H1 (cell line): ENCODE data around the gene CBR3. TPM values are rescaled to one million over a fixed set of nuclear protein-coding genes. Genes with fewer than 3 reads are reported as not detected.

Experiments used
- CTCF ChIA-PET: fragments of 300-600 bp; sonication (Branson Sonifier 250); formaldehyde crosslinking; loops from one replicate; lab custom pipeline; 2021; ENCODE audit not compliant: partially characterized antibody; lab: Charles Lee
- POLR2A ChIA-PET: fragments of 300-600 bp; sonication (Branson Sonifier 250); formaldehyde crosslinking; loops from one replicate; lab custom pipeline; 2021; ENCODE audit warnings: inconsistent platforms; ENCODE audit not compliant: partially characterized antibody; lab: Charles Lee
- DNase-seq, 2 experiments: peaks; one replicate each; pipeline versions ENCODE4 v3.0.0 to v3.0.0-alpha.2; 2010 to 2022; ENCODE audit warnings: low spot score in 2 of 2, low read depth in 1 of 2, mixed read lengths in 1 of 2
- FAIRE-seq: peaks from 2 replicates; lab custom pipeline; 2011; peaks lifted over from hg19 to GRCh38; lab: Jason Lieb, UNC
- H2AFZ ChIP-seq: 2 replicates; pipeline ENCODE4 v1.8.1; 2012; ENCODE audit warnings: low read length, inconsistent platforms
- H2AK5ac ChIP-seq: 2 replicates; pipeline ENCODE4 v1.6.1; 2013; ENCODE audit warnings: low read depth, low read length
- H2BK120ac ChIP-seq: replicated peaks from 2 replicates; pipeline ENCODE3; 2013; ENCODE audit warnings: low read depth, low read length, inconsistent platforms
- H2BK12ac ChIP-seq: 2 replicates; pipeline ENCODE4 v1.6.1; 2013; ENCODE audit warnings: low read depth, low read length
- H2BK15ac ChIP-seq: 2 replicates; pipeline ENCODE4 v1.6.1; 2013; ENCODE audit warnings: low read length
- H2BK20ac ChIP-seq: 2 replicates; pipeline ENCODE4 v1.6.1; 2013; ENCODE audit warnings: low read length
- H2BK5ac ChIP-seq: 2 replicates; pipeline ENCODE4 v1.6.1; 2013; ENCODE audit warnings: low read depth, low read length
- H3K14ac ChIP-seq: 2 replicates; pipeline ENCODE4 v1.6.1; 2013; ENCODE audit warnings: inconsistent platforms; ENCODE audit not compliant: insufficient read length
- H3K18ac ChIP-seq: 2 replicates; pipeline ENCODE4 v1.6.1; 2013; ENCODE audit warnings: low read length; ENCODE audit errors: extremely low read depth
- H3K23ac ChIP-seq: 2 replicates; pipeline ENCODE4 v1.6.1; 2013; ENCODE audit warnings: inconsistent platforms; ENCODE audit not compliant: insufficient read length
- H3K23me2 ChIP-seq: 2 replicates; pipeline ENCODE4 v1.6.1; 2013; ENCODE audit warnings: low read depth, low read length
- H3K27ac ChIP-seq: 2 replicates; pipeline ENCODE4 v1.6.1; 2011; ENCODE audit warnings: low read depth, low read length, inconsistent platforms
- H3K27me3 ChIP-seq, 4 experiments: replicated peaks in 1 of 4; 1 replicate in 1 of 4; 2 replicates in 3 of 4; pipeline versions ENCODE4 v1.6.1 to v1.8.1; 2011 to 2013; ENCODE audit warnings: low read length in 3 of 4, mild to moderate bottlenecking in 3 of 4, inconsistent platforms in 2 of 4, mixed read lengths in 2 of 4, moderate library complexity in 1 of 4; ENCODE audit not compliant: control insufficient read depth in 3 of 4, insufficient read depth in 3 of 4; ENCODE audit errors: extremely low read depth in 1 of 4
- H3K36me3 ChIP-seq, 4 experiments: 2 replicates each; pipeline versions ENCODE4 v1.6.1 to v1.8.1; 2011 to 2013; ENCODE audit warnings: mild to moderate bottlenecking in 4 of 4, low read length in 3 of 4, moderate library complexity in 2 of 4, control low read depth in 1 of 4, inconsistent platforms in 1 of 4; ENCODE audit not compliant: insufficient read depth in 4 of 4, control insufficient read depth in 2 of 4
- H3K4ac ChIP-seq: replicated peaks from 2 replicates; pipeline ENCODE3; 2013; ENCODE audit warnings: low read length, low read depth, mixed read lengths, inconsistent platforms; ENCODE audit not compliant: insufficient read length
- H3K4me1 ChIP-seq, 4 experiments: replicated peaks in 1 of 4; 1 replicate in 1 of 4; 2 replicates in 3 of 4; pipeline versions ENCODE4 v1.6.1 to v1.8.1; 2011 to 2013; ENCODE audit warnings: low read length in 3 of 4, inconsistent platforms in 2 of 4, mixed read lengths in 1 of 4; ENCODE audit not compliant: insufficient read depth in 4 of 4, control insufficient read depth in 3 of 4
- H3K4me2 ChIP-seq, 2 experiments: 2 replicates each; pipeline versions ENCODE4 v1.6.1 to v1.8.1; 2011 to 2013; ENCODE audit warnings: low read depth in 2 of 2, low read length in 2 of 2, control low read depth in 1 of 2, inconsistent platforms in 1 of 2, mild to moderate bottlenecking in 1 of 2; ENCODE audit not compliant: insufficient read depth in 1 of 2
- H3K4me3 ChIP-seq, 4 experiments: fragments of 200-600, 300-600 bp in 1 of 4; sonication (generic), shearing (Covaris generic), sonication (Bioruptor Twin) in 1 of 4; 2 replicates each; pipeline versions ENCODE4 v1.5.1 to v1.8.1; 2011 to 2016; ENCODE audit warnings: low read length in 4 of 4, low read depth in 3 of 4, control low read depth in 2 of 4, inconsistent platforms in 2 of 4, mild to moderate bottlenecking in 2 of 4, mixed read lengths in 1 of 4, moderate library complexity in 1 of 4; ENCODE audit not compliant: insufficient read depth in 2 of 4; ENCODE audit errors: extremely low read depth in 1 of 4
- H3K56ac ChIP-seq: replicated peaks from 2 replicates; pipeline ENCODE3; 2013; ENCODE audit warnings: low read depth, mild to moderate bottlenecking, mixed read lengths, low read length, inconsistent platforms; ENCODE audit not compliant: insufficient read length
- H3K79me1 ChIP-seq: 2 replicates; pipeline ENCODE4 v1.6.1; 2013; ENCODE audit warnings: low read depth, low read length, control low read depth
- H3K79me2 ChIP-seq, 2 experiments: 2 replicates each; pipeline versions ENCODE4 v1.6.1 to v1.8.1; 2012 to 2013; ENCODE audit warnings: low read length in 2 of 2, mild to moderate bottlenecking in 2 of 2, inconsistent platforms in 1 of 2; ENCODE audit not compliant: insufficient read depth in 2 of 2, control insufficient read depth in 1 of 2
- H3K9ac ChIP-seq, 4 experiments: replicated peaks in 1 of 4; 1 replicate in 1 of 4; 2 replicates in 3 of 4; pipeline versions ENCODE4 v1.6.1 to v1.8.1; 2011 to 2013; ENCODE audit warnings: low read depth in 3 of 4, low read length in 3 of 4, control low read depth in 2 of 4, mild to moderate bottlenecking in 2 of 4, moderate library complexity in 2 of 4, inconsistent platforms in 1 of 4; ENCODE audit errors: extremely low read depth in 1 of 4
- H3K9me3 ChIP-seq, 2 experiments: 2 replicates each; pipeline versions ENCODE4 v1.6.1 to v1.8.1; 2012 to 2013; ENCODE audit warnings: mild to moderate bottlenecking in 2 of 2, moderate library complexity in 2 of 2, control low read depth in 1 of 2, inconsistent platforms in 1 of 2, low read depth in 1 of 2, low read length in 1 of 2, mixed read lengths in 1 of 2; ENCODE audit not compliant: insufficient read depth in 2 of 2
- H4K20me1 ChIP-seq, 2 experiments: replicated peaks in 1 of 2; 2 replicates each; pipeline versions ENCODE3 to v1.8.1; 2011 to 2013; ENCODE audit warnings: inconsistent platforms in 2 of 2, low read length in 2 of 2, mild to moderate bottlenecking in 1 of 2; ENCODE audit not compliant: insufficient read depth in 2 of 2, control insufficient read depth in 1 of 2
- H4K5ac ChIP-seq: 2 replicates; pipeline ENCODE4 v1.6.1; 2013; ENCODE audit warnings: low read length, low read depth, mixed read lengths, inconsistent platforms; ENCODE audit not compliant: insufficient read length
- H4K8ac ChIP-seq: 2 replicates; pipeline ENCODE4 v1.8.0; 2013; ENCODE audit warnings: mild to moderate bottlenecking, moderate library complexity, low read length, inconsistent platforms; ENCODE audit not compliant: insufficient read depth; ENCODE audit errors: extremely low read depth
- H4K91ac ChIP-seq: replicated peaks from 2 replicates; pipeline ENCODE3; 2013; ENCODE audit warnings: low read length, mixed read lengths, inconsistent platforms; ENCODE audit not compliant: insufficient read length
- ATF2 ChIP-seq: IDR thresholded peaks from 2 replicates; pipeline ENCODE4 v1.6.1; 2012; ENCODE audit warnings: low read length, inconsistent platforms
- ATF3 ChIP-seq: IDR thresholded peaks from 2 replicates; pipeline ENCODE4 v1.6.1; 2011; ENCODE audit warnings: low read depth, mild to moderate bottlenecking, low read length; ENCODE audit not compliant: insufficient read depth
- BRCA1 ChIP-seq: IDR thresholded peaks from 2 replicates; pipeline ENCODE4 v1.6.1; 2012; ENCODE audit warnings: low read depth, low read length, improper control_type of control experiment
- CEBPB ChIP-seq: IDR thresholded peaks from 2 replicates; pipeline ENCODE4 v1.6.1; 2012; ENCODE audit warnings: low read depth, low read length
- EP300 ChIP-seq, 2 experiments: IDR thresholded peaks; 1 replicate in 1 of 2; 2 replicates in 1 of 2; pipeline ENCODE4 v1.6.1; 2011 to 2012; ENCODE audit warnings: low read depth in 2 of 2, low read length in 2 of 2, mild to moderate bottlenecking in 2 of 2, borderline replicate concordance in 1 of 2, inconsistent platforms in 1 of 2, moderate library complexity in 1 of 2
- GTF2F1 ChIP-seq: IDR thresholded peaks from 2 replicates; pipeline ENCODE4 v1.6.1; 2012; ENCODE audit warnings: low read depth, low read length, improper control_type of control experiment, borderline replicate concordance
- KDM5A ChIP-seq: fragments of 200-600 bp; IDR thresholded peaks from 2 replicates; pipeline ENCODE4 v1.7.1; 2012; ENCODE audit warnings: mild to moderate bottlenecking, low read length, inconsistent platforms, mixed read lengths
- PHF8 ChIP-seq: fragments of 200-600 bp; sonication (generic); conservative IDR thresholded peaks from 2 replicates; pipeline ENCODE4 v1.7.1; 2012; ENCODE audit warnings: low read depth, mild to moderate bottlenecking, inconsistent platforms, low read length, moderate library complexity
- POLR2AphosphoS5 ChIP-seq: IDR thresholded peaks from 2 replicates; pipeline ENCODE4 v1.6.1; 2011; ENCODE audit warnings: low read depth, low read length
- RFX5 ChIP-seq: IDR thresholded peaks from 2 replicates; pipeline ENCODE4 v1.6.1; 2011; ENCODE audit warnings: low read depth, low read length, improper control_type of control experiment, borderline replicate concordance
- SAP30 ChIP-seq: fragments of 300-600 bp; sonication (generic); IDR thresholded peaks from 2 replicates; pipeline ENCODE4 v1.7.1; 2012; ENCODE audit warnings: low read length, moderate library complexity, mild to moderate bottlenecking, inconsistent platforms; ENCODE audit not compliant: insufficient read depth, insufficient replicate concordance
- WGBS, 2 experiments: shearing (Covaris generic) in 1 of 2; methylation state at CpG; one replicate each; pipeline versions ENCODE4 v1.1.6 to v1.1.7; 2013 to 2015; ENCODE audit warnings: low lambda C conversion rate in 2 of 2, mixed read lengths in 2 of 2, inconsistent platforms in 1 of 2, low coverage in 1 of 2, missing lambda C conversion rate in 1 of 2; ENCODE audit not compliant: insufficient replicate concordance in 2 of 2, insufficient coverage in 1 of 2, insufficient read length in 1 of 2; ENCODE audit errors: extremely low coverage in 1 of 2, missing lambda C conversion rate in 1 of 2; 5-methylcytosine and 5-hydroxymethylcytosine counted together
- polyA plus RNA-seq, 7 experiments: library from polyadenylated mRNA; depleted of rRNA in 3 of 7; stranded (reverse) in 5 of 7; unstranded in 2 of 7; fragments of >200 nt in 5 of 7; fragments of 200-250 nt in 2 of 7; gene quantifications; 1 replicate in 5 of 7; 2 replicates in 1 of 7; 4 replicates in 1 of 7; pipeline versions ENCODE4 v1.2.1 to v1.2.3, GENCODE V29; 2011 to 2013; ENCODE audit warnings: missing spikeins in 2 of 7, mixed read lengths in 2 of 7
- total RNA-seq: library from RNA; stranded (reverse); fragmentation: NEBNext Ultra II Directional; extraction: Animal tissue kit (Norgen Biotek cat#: 25700); gene quantifications from 2 replicates; pipeline ENCODE4 v1.2.1, GENCODE V29; 2021

CBR3 gene
- total and polyA plus RNA-seq, 2 of the 8 experiments (the other 6 are each of a cell fraction or from before 2014, with no cell fraction given): 1.2 to 4.3 TPM

- Histone ChIP-seq H3K4ac (no peak overlapping the region), H3K4me3 (no peak overlapping the region), H3K79me1 (peaks cover 4% of the 10 kb centered on the region; the same call in 1 of the 2 replicates), H3K4me2 (no peak overlapping the region), H3K9me3 (no peaks in the 10 kb centered on the region; a peak in 1 of 4 replicates), H3K14ac (no peak overlapping the region), H3K79me2 (peaks cover 0 to 2% of the 10 kb centered on the region in 2 experiments; a peak in 1 of 4 replicates), H4K91ac (no peak overlapping the region), H2AK5ac (no peak overlapping the region), H3K4me1 (no peaks in the 10 kb centered on the region), H4K20me1 (no peaks in the 10 kb centered on the region), H3K36me3 (0 out of 8 replicates have a peak, but pooled peaks cover 0 to 2% (median 0%) of the 10 kb centered on the region in 4 experiments), H3K56ac (no peak overlapping the region), H2AFZ (no peak overlapping the region), H2BK120ac (no peak overlapping the region), H2BK12ac (no peak overlapping the region), H2BK20ac (no peak overlapping the region), H2BK5ac (no peak overlapping the region), H4K8ac (no peak overlapping the region), H2BK15ac (no peak overlapping the region), H3K23ac (no peak overlapping the region), H3K23me2 (no peaks in the 10 kb centered on the region), H3K9ac (no peak overlapping the region), H3K18ac (no peak overlapping the region), H4K5ac (no peak overlapping the region), H3K27ac (no peak overlapping the region), H3K27me3 (no peaks in the 10 kb centered on the region)
- CTCF ChIA-PET: interaction anchor here (1.0 to 2.0 kb wide), 5 partner anchors 13 to 44 kb away, joined by 3 to 7 read pairs (median 3); no protein-coding TSS in a partner anchor
- no peak for FAIRE-seq
- POLR2A ChIA-PET: interaction anchor here (0.6 to 1.2 kb wide), 4 partner anchors 10 to 1200 kb away, joined by 3 to 4 read pairs (median 4); partner anchors contain the start of genes DOP1B and DYRK1A
- DNase-seq: no peak
- WGBS, 2 experiments: 82% methylated on average over 7 of the region's 7 CpGs; no CpG with 5 or more reads in 1 of the 2 experiments
- TF ChIP-seq POLR2AphosphoS5 (no peak), CEBPB (no peak), PHF8 (no peak), BRCA1 (no peak), KDM5A (no peak), ATF2 (no peak), SAP30 (no peak), ATF3 (no peak), EP300 (IDR thresholded peaks at IDR 0.05; ENCODE audit: borderline replicate concordance in 1 of 2, low read depth in 2 of 2, low read length in 2 of 2) (no peak), GTF2F1 (no peak), RFX5 (no peak)
Measured at GRCh38 chr21:36166705-36167104, 31.8 kb downstream of the CBR3 start.
